ENCODE measurements around the gene MTARC1. TPM values are rescaled to one million over a fixed set of nuclear protein-coding genes. Genes with fewer than 3 reads are reported as not detected.
A peak's percentile ranks its signal among the peaks of the same experiment; 100 is the strongest.

MTARC1 gene
- total and polyA plus RNA-seq, 10 of the 15 experiments (the other 5 are each of a cell fraction or from before 2014, with no cell fraction given) = 0.23 to 1.5 (median 0.48) TPM

DNA sequence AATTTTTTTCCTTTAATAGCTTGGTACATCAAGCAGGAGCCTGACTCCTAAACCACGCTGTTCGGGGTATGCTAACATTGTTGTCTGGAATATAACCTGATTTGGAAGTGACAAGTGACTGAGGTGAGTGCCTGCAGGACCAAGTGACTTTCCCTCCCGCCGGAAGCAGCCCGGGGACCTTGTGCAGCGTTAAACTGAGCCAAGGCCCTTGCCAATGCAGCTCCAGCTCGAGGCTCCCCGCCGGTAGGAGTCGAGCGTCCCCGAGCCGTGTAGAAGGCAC lies 716 bp upstream of the MTARC1 start (continued):
- TF ChIP-seq, protein P1, sequence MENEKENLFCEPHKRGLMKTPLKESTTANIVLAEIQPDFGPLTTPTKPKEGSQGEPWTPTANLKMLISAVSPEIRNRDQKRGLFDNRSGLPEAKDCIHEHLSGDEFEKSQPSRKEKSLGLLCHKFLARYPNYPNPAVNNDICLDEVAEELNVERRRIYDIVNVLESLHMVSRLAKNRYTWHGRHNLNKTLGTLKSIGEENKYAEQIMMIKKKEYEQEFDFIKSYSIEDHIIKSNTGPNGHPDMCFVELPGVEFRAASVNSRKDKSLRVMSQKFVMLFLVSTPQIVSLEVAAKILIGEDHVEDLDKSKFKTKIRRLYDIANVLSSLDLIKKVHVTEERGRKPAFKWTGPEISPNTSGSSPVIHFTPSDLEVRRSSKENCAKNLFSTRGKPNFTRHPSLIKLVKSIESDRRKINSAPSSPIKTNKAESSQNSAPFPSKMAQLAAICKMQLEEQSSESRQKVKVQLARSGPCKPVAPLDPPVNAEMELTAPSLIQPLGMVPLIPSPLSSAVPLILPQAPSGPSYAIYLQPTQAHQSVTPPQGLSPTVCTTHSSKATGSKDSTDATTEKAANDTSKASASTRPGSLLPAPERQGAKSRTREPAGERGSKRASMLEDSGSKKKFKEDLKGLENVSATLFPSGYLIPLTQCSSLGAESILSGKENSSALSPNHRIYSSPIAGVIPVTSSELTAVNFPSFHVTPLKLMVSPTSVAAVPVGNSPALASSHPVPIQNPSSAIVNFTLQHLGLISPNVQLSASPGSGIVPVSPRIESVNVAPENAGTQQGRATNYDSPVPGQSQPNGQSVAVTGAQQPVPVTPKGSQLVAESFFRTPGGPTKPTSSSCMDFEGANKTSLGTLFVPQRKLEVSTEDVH (IDR thresholded peaks at IDR 0.05; ENCODE audit: low read depth, partially characterized antibody) = no peak
- TF ChIP-seq RCOR1 (conservative IDR thresholded peaks at IDR 0.05; ENCODE audit: low read depth, low read length) = no peak
- TF ChIP-seq TCF12 (IDR thresholded peaks at IDR 0.05; ENCODE audit: low read depth, low read length) = no peak
- TF ChIP-seq KAT2A (conservative IDR thresholded peaks at IDR 0.05; ENCODE audit: control insufficient read depth, low read depth, low read length) = no peak

DNA sequence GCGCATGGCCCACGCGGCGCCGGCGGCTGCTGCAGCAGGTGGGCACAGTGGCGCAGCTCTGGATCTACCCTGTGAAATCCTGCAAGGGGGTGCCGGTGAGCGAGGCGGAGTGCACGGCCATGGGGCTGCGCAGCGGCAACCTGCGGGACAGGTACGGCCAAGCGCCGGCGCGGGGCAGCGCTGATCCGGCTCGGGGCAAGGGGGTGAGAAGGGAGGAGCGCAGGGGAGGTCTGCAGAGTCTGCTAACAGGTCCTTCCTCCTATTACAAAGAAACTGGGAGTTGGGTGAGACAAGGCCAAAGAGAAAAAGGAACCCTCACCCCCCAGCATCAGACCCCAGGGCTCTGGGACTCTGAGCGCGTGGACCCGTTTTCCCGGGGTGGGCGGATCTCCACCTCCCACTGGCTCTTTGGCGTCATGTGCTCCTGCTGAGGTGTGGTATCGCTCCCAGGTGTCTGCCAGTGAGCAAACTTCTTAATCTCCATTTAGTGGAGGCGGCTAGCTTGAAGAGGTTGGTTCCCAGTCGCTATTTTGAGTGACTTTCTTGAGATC lies 431 bp downstream of the MTARC1 start:
- 10% methylated on average over 32 of the region's 32 CpGs for whole genome bisulfite sequencing (ENCODE audit: insufficient coverage, insufficient replicate concordance, low lambda C conversion rate, missing lambda C conversion rate)
- Histone ChIP-seq H3K36me3 (ENCODE audit: control insufficient read depth in 2 of 2, insufficient read depth in 2 of 2, low read length in 1 of 2) (no peaks in the 10 kb centered on the region), H2AFZ (ENCODE audit: control insufficient read depth, low read depth, low read length) (no peak overlapping the region), H3K4me3 (no peak overlapping the region), H3K27me3 (replicated peaks in 1 of 2; ENCODE audit: control insufficient read depth in 2 of 2, insufficient read depth in 2 of 2, low read length in 1 of 2) (peaks cover 0 to 5% of the 10 kb centered on the region in 2 experiments; a peak in 3 of 4 replicates), H3K27ac (ENCODE audit: control insufficient read depth, insufficient read depth) (no peak overlapping the region), H3K4me1 (ENCODE audit: control insufficient read depth, insufficient read depth, low read length) (no peaks in the 10 kb centered on the region), H3K4me2 (ENCODE audit: control insufficient read depth, insufficient read depth) (no peak overlapping the region), H3K9ac (ENCODE audit: control insufficient read depth, insufficient read depth, low read length) (no peak overlapping the region), H4K20me1 (ENCODE audit: control insufficient read depth, insufficient read depth) (no peaks in the 10 kb centered on the region), H3K9me3 (replicated peaks; ENCODE audit: control insufficient read depth, insufficient read depth, low read length) (no peaks in the 10 kb centered on the region), H3K79me2 (ENCODE audit: control insufficient read depth, insufficient read depth, low read length) (no peaks in the 10 kb centered on the region)
- TF ChIP-seq SUZ12 (IDR thresholded peaks at IDR 0.05; ENCODE audit: unreplicated experiment) = peak; percentile 3
- no peak for TF ChIP-seq RCOR1 (conservative IDR thresholded peaks at IDR 0.05; ENCODE audit: low read depth, low read length)
- peak; percentile 22 for TF ChIP-seq HDAC6 (IDR thresholded peaks at IDR 0.05; ENCODE audit: unreplicated experiment)
- TF ChIP-seq, protein P2, sequence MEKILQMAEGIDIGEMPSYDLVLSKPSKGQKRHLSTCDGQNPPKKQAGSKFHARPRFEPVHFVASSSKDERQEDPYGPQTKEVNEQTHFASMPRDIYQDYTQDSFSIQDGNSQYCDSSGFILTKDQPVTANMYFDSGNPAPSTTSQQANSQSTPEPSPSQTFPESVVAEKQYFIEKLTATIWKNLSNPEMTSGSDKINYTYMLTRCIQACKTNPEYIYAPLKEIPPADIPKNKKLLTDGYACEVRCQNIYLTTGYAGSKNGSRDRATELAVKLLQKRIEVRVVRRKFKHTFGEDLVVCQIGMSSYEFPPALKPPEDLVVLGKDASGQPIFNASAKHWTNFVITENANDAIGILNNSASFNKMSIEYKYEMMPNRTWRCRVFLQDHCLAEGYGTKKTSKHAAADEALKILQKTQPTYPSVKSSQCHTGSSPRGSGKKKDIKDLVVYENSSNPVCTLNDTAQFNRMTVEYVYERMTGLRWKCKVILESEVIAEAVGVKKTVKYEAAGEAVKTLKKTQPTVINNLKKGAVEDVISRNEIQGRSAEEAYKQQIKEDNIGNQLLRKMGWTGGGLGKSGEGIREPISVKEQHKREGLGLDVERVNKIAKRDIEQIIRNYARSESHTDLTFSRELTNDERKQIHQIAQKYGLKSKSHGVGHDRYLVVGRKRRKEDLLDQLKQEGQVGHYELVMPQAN (conservative IDR thresholded peaks at IDR 0.05) = no peak
- no peak for TF ChIP-seq PAX5 (IDR thresholded peaks at IDR 0.05; ENCODE audit: borderline replicate concordance, low read depth, low read length)
- TF ChIP-seq GATAD2B (conservative IDR thresholded peaks at IDR 0.05; ENCODE audit: low read depth) = 0 out of 2 replicates have a peak, but pooled peaks have one; percentile 3
- TF ChIP-seq, protein P3, sequence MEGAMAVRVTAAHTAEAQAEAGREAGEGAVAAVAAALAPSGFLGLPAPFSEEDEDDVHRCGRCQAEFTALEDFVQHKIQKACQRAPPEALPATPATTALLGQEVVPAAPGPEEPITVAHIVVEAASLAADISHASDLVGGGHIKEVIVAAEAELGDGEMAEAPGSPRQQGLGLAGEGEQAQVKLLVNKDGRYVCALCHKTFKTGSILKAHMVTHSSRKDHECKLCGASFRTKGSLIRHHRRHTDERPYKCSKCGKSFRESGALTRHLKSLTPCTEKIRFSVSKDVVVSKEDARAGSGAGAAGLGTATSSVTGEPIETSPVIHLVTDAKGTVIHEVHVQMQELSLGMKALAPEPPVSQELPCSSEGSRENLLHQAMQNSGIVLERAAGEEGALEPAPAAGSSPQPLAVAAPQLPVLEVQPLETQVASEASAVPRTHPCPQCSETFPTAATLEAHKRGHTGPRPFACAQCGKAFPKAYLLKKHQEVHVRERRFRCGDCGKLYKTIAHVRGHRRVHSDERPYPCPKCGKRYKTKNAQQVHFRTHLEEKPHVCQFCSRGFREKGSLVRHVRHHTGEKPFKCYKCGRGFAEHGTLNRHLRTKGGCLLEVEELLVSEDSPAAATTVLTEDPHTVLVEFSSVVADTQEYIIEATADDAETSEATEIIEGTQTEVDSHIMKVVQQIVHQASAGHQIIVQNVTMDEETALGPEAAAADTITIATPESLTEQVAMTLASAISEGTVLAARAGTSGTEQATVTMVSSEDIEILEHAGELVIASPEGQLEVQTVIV (IDR thresholded peaks at IDR 0.05; ENCODE audit: borderline replicate concordance, partially characterized antibody) = no peak
- ChIA-PET SMC1A (ENCODE audit: uncharacterized antibody, unreplicated experiment) (no interaction called here), POLR2A (no interaction called here), CTCF (interaction anchor here (0.9 kb wide), 1 partner anchor 12 kb away, joined by 4 read pairs; no protein-coding TSS in a partner anchor), RAD21 (ENCODE audit: unreplicated experiment) (no interaction called here)
- DNase-seq (ENCODE audit: low read depth, low spot score) (no peak), FAIRE-seq (no peak), ATAC-seq (no peak; the same call in 2 of the 3 replicates)
- intact Hi-C loops (cut with micrococcal nuclease; ENCODE audit: unreplicated experiment) (no loop called here), in situ Hi-C loops (cut with MboI) (no loop called here)
- BruUV-seq (replicated peaks) = no TSS peak

All from GM12878 (cell line).